GM18502 (cell line): ENCODE data around the gene SNAPC2.

Source experiments
- ATAC-seq: cut with Tn5 transposase; IDR thresholded peaks from one replicate; pipeline ENCODE4 v1.9.1; 2021; ENCODE audit warnings: mild to moderate bottlenecking; ENCODE audit not compliant: unreplicated experiment, poor library complexity

SNAPC2 gene

GRCh38 chr19:7919610-7920518, at the start of gene SNAPC2:
SNAPC2 (plus strand) TSS chr19:7920338; CDS start chr19:7920367, 29 bp downstream.
- ATAC-seq: peak; percentile 59

- no peak for ATAC-seq
These were observed 49.3 kb upstream of the SNAPC2 start for GRCh38 chr19:7870571-7871436.

- no peak for ATAC-seq
These were observed 48.5 kb upstream of the SNAPC2 start for GRCh38 chr19:7871437-7872305.

- no peak for ATAC-seq
These were observed 47.6 kb upstream of the SNAPC2 start for GRCh38 chr19:7872306-7873204.

GRCh38 chr19:7873304-7874075, 46.6 kb upstream of the SNAPC2 start:
- no peak for ATAC-seq

GRCh38 chr19:7874076-7874896, 45.9 kb upstream of the SNAPC2 start, which contains the start of gene PRR36:
PRR36 (minus strand) TSS chr19:7874390; CDS start chr19:7873689, 701 bp downstream.
- ATAC-seq: no peak

- no peak for ATAC-seq
These were observed 45.3 kb upstream of the SNAPC2 start for GRCh38 chr19:7874897-7875273.

- no peak for ATAC-seq
These were observed 42.8 kb upstream of the SNAPC2 start for GRCh38 chr19:7877249-7877836.

GRCh38 chr19:7879111-7879807, 40.9 kb upstream of the SNAPC2 start:
- no peak for ATAC-seq

GRCh38 chr19:7879836-7880235, 40.3 kb upstream of the SNAPC2 start:
- no peak for ATAC-seq

GRCh38 chr19:7881910-7882309, 38.2 kb upstream of the SNAPC2 start:
- no peak for ATAC-seq

- ATAC-seq: no peak
These were observed 37.0 kb upstream of the SNAPC2 start for GRCh38 chr19:7883105-7883504.

- ATAC-seq: no peak
These were observed 36.2 kb upstream of the SNAPC2 start for GRCh38 chr19:7883796-7884570.

GRCh38 chr19:7885818-7886217, 34.3 kb upstream of the SNAPC2 start:
- ATAC-seq: no peak

GRCh38 chr19:7887408-7888144, 32.6 kb upstream of the SNAPC2 start:
- ATAC-seq: no peak
